Suprapubic skin (tissue), 4 donors: ENCODE results near the gene P2RY8. TPM values are rescaled to one million over a fixed set of nuclear protein-coding genes. Genes with fewer than 3 reads are reported as not detected.
"Not testable (repeated sequence)": the region's sequence is repeated elsewhere in the genome, so short reads cannot be mapped to it uniquely, and the experiment has no call there.

Experiments
- DNase-seq, 2 donors: peaks; one replicate each; pipeline ENCODE4 v3.0.0-alpha.2; 2019; ENCODE audit warnings: low spot score in 2 of 2
- H3K27ac ChIP-seq: fragments of 200-600 bp; sonication (generic); one replicate; pipeline ENCODE4 v1.5.1; 2019
- H3K27me3 ChIP-seq: fragments of 200-600 bp; sonication (generic); one replicate; pipeline ENCODE4 v1.5.1; 2019
- H3K36me3 ChIP-seq: fragments of 200-600 bp; sonication (generic); one replicate; pipeline ENCODE4 v1.5.1; 2019
- H3K4me1 ChIP-seq: fragments of 200-600 bp; sonication (generic); one replicate; pipeline ENCODE4 v1.5.1; 2019
- H3K4me3 ChIP-seq: fragments of 200-600 bp; sonication (generic); one replicate; pipeline ENCODE4 v1.5.1; 2019; ENCODE audit warnings: mild to moderate bottlenecking
- H3K9me3 ChIP-seq: fragments of 200-600 bp; sonication (generic); one replicate; pipeline ENCODE4 v1.5.1; 2019
- CTCF ChIP-seq, 2 donors: fragments of 200-600 bp in 1 of 2; fragments of 450-650 bp in 1 of 2; sonication (generic) in 1 of 2; IDR thresholded peaks; one replicate each; pipeline ENCODE4 v1.5.1; 2016 to 2019; ENCODE audit warnings: antibody characterized with exemption in 2 of 2, mild to moderate bottlenecking in 1 of 2, moderate library complexity in 1 of 2
- EP300 ChIP-seq: sonication (generic); formaldehyde crosslinking; IDR thresholded peaks from one replicate; pipeline ENCODE4 v1.6.1; 2017; ENCODE audit warnings: antibody characterized with exemption
- POLR2A ChIP-seq, 2 donors: fragments of 450-650 bp; IDR thresholded peaks; one replicate each; pipeline ENCODE4 v1.6.1; 2017; ENCODE audit warnings: antibody characterized with exemption in 2 of 2, mild to moderate bottlenecking in 2 of 2, moderate library complexity in 2 of 2
- POLR2AphosphoS5 ChIP-seq, 3 donors: sonication (generic); formaldehyde crosslinking; IDR thresholded peaks; one replicate each; pipeline ENCODE4 v1.6.1; 2017; ENCODE audit warnings: antibody characterized with exemption in 3 of 3
- WGBS: methylation state at CpG from one replicate; pipeline ENCODE4 v1.1.5; 2018; 5-methylcytosine and 5-hydroxymethylcytosine counted together
- total RNA-seq, 4 donors: library from RNA; depleted of rRNA; stranded (reverse); fragments of >200 nt; gene quantifications; one replicate each; pipeline ENCODE4 v1.1.0, GENCODE V29; 2016

Gene P2RY8
- total RNA-seq, 4 donors from 2014 or later = 0.25 TPM; not detected in 3

GRCh38 chrX:1493412-1493811, 43.6 kb downstream of the P2RY8 start:
- 41% methylated on average over 16 of the region's 16 CpGs for WGBS
- H3K4me1 ChIP-seq = peaks cover 5% of the 10 kb centered on the region
- no peak overlapping the region for H3K4me3 ChIP-seq
- no peak for DNase-seq
- H3K9me3 ChIP-seq = no peaks in the 10 kb centered on the region
- no peak overlapping the region for H3K27ac ChIP-seq
- no peaks in the 10 kb centered on the region for H3K27me3 ChIP-seq
- no peaks in the 10 kb centered on the region for H3K36me3 ChIP-seq
- TF ChIP-seq POLR2AphosphoS5 (IDR thresholded peaks at IDR 0.05) = no peak
- TF ChIP-seq POLR2A (IDR thresholded peaks at IDR 0.05) = no peak
- TF ChIP-seq CTCF (IDR thresholded peaks at IDR 0.05) = no peak
- no peak for TF ChIP-seq EP300

GRCh38 chrX:1492421-1493012, 44.5 kb downstream of the P2RY8 start:
- TF ChIP-seq POLR2AphosphoS5 (IDR thresholded peaks at IDR 0.05) = no peak
- no peak for TF ChIP-seq POLR2A (IDR thresholded peaks at IDR 0.05)
- no peak for TF ChIP-seq EP300
- TF ChIP-seq CTCF (IDR thresholded peaks at IDR 0.05) = no peak
- WGBS = 86% methylated on average over 9 of the region's 9 CpGs
- Histone ChIP-seq H3K9me3 (no peaks in the 10 kb centered on the region), H3K36me3 (no peaks in the 10 kb centered on the region), H3K4me3 (no peak overlapping the region), H3K27me3 (no peaks in the 10 kb centered on the region), H3K4me1 (peaks cover 5% of the 10 kb centered on the region), H3K27ac (no peak overlapping the region)
- no peak for DNase-seq

GRCh38 chrX:1491851-1492349, 45.1 kb downstream of the P2RY8 start:
- no peaks in the 10 kb centered on the region for H3K36me3 ChIP-seq
- peak in 1 of 2 donors; percentile 24 for DNase-seq
- peaks cover 5% of the 10 kb centered on the region for H3K4me1 ChIP-seq
- no peak overlapping the region for H3K27ac ChIP-seq
- no peaks in the 10 kb centered on the region for H3K9me3 ChIP-seq
- no peak overlapping the region for H3K4me3 ChIP-seq
- TF ChIP-seq CTCF (IDR thresholded peaks at IDR 0.05) (no peak), POLR2A (IDR thresholded peaks at IDR 0.05) (no peak), EP300 (no peak), POLR2AphosphoS5 (IDR thresholded peaks at IDR 0.05) (no peak)
- 83% methylated on average over 6 of the region's 6 CpGs for WGBS
- no peaks in the 10 kb centered on the region for H3K27me3 ChIP-seq

- WGBS = 98% methylated on average over 4 of the region's 4 CpGs
- not testable (repeated sequence) for H3K4me3 ChIP-seq, H3K27me3 ChIP-seq
These were observed 45.7 kb downstream of the P2RY8 start for GRCh38 chrX:1491248-1491647.

GRCh38 chrX:1490723-1491122, 46.3 kb downstream of the P2RY8 start:
- WGBS = 100% methylated on average over 1 of the region's 1 CpG

More at GRCh38 chrX:1491248-1491647, 45.7 kb downstream of the P2RY8 start:
- not testable (repeated sequence) for H3K4me1 ChIP-seq, DNase-seq, H3K9me3 ChIP-seq, H3K27ac ChIP-seq, H3K36me3 ChIP-seq

GRCh38 chrX:1489354-1489753, 47.6 kb downstream of the P2RY8 start:
- not testable (repeated sequence) for H3K4me3 ChIP-seq
- WGBS = 86% methylated on average over 5 of the region's 5 CpGs

More at GRCh38 chrX:1490723-1491122, 46.3 kb downstream of the P2RY8 start:
- not testable (repeated sequence) for H3K4me3 ChIP-seq, H3K4me1 ChIP-seq, DNase-seq, H3K27ac ChIP-seq, H3K36me3 ChIP-seq, H3K27me3 ChIP-seq, H3K9me3 ChIP-seq

GRCh38 chrX:1488745-1489144, 48.2 kb downstream of the P2RY8 start:
- Histone ChIP-seq H3K27ac (no peak overlapping the region), H3K4me1 (peaks cover 5% of the 10 kb centered on the region), H3K27me3 (no peaks in the 10 kb centered on the region), H3K36me3 (no peaks in the 10 kb centered on the region), H3K9me3 (no peaks in the 10 kb centered on the region), H3K4me3 (no peak overlapping the region)
- WGBS = 90% methylated on average over 1 of the region's 1 CpG
- DNase-seq = no peak
- TF ChIP-seq CTCF (IDR thresholded peaks at IDR 0.05) = no peak
- TF ChIP-seq EP300 = no peak
- no peak for TF ChIP-seq POLR2AphosphoS5 (IDR thresholded peaks at IDR 0.05)
- no peak for TF ChIP-seq POLR2A (IDR thresholded peaks at IDR 0.05)

More at GRCh38 chrX:1489354-1489753, 47.6 kb downstream of the P2RY8 start:
- H3K27me3 ChIP-seq, H3K4me1 ChIP-seq, H3K9me3 ChIP-seq, H3K36me3 ChIP-seq, DNase-seq, H3K27ac ChIP-seq: not testable (repeated sequence)
